ENCODE results near the gene CD7. TPM values are rescaled to one million over a fixed set of nuclear protein-coding genes. Genes with fewer than 3 reads are reported as not detected.

The CD7 gene
- total RNA-seq, 1 experiment from 2014 or later, result not detected

DNA sequence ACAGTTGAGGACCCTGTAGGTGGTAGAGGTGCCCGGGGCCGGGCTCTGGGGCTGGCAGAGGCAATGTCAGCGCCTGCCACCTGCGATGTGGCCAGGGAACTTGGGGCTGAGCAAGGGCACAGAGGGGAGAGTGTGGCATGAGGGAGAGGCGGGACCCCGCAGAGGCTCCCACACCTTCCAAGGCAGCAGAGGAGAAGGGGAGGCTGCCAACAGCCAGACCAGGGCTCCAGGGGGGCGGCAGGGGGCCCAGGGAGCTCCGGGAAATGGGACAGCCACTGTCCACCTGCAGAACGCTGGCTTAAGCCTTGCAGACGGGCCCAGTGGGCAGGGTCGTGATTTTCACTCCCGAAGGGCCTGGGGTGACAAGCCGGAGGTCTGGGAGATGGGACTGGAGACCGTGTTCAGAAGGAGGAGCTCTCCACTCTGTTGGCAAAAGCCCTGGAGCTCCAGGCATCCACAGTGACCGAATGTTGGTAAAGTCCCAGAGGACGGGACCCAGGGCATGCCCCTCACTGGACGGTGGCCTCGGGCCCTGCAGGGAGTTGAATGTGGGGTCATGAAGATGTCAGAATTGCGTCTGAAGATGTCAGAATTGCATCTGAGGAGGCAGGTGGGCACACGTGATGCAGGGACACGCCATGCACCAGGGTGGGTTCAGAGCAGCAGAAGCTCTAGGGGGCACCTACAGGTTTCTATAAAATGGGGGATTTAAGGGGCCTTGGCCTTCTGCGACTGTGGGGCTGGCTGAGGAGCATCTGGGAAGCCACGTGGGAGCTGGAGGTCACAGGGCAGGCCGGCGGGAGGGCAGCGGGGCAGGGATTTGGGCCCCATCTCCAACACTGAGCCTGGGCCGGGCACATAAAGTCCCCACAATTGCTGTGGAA is 18.6 kb downstream of the CD7 start:
- no peak for DNase-seq (ENCODE audit: low spot score)

DNA sequence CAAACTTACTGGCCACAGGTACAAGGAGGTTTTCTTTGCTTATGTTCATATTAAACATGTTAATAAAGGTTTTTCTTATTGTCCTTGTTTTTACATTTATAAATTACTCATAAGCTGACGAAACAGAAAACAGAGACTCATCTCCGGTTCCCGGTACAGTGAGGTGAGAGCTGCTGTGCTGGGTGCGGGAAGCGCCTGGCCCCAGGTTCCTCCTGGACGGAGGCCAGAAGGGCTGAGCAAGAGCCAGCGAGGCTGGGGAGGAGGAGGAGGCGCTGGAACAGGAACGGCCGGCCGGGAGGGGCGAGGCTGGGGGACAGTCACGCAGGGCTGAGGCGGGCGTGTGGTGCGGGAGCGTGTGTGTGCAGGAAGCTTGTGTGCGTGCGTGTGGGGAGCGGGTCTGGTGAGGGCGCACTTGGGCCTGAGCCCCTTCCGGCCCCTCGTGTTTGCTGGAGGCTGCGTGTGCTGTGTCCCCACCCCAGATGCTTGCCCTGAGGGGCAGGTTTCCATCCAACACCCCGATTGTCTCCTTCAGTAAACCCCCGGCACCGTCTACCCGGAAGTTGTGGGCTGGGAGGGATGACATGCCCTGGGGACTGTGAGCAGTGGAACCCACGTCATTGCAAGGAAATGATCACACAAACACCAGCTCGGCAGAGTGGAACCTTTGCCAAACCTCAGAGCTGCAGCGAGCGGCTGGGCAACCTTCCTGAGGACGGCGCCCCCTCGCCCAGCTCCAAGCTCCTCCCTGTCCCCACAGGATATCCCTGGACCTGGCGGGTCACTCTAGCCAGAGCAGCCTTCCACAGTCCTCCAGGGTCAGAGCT is 19.5 kb downstream of the CD7 start:
- peak; percentile 95 for DNase-seq (ENCODE audit: low spot score)

DNA sequence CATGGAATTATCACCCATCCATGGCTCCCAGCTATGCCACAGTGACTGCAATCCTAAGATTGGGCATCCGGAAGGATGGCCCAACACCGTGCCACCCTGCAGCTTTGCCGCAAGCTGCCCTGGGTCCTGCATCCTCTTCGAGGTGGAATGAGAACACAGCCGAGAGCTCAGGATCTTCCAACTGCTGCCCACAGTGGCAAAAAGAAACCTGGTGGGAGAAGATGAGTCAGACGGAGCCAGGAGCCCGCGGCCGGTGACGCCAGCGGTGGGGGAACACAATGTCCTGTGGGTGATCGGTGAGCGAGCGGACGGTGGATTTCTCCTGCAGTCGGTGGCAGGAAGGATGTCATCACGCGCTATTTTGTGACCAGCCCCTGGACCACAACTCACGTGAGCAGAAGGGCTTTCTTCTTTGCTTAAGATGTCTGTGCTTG is 20.1 kb downstream of the CD7 start:
- DNase-seq (ENCODE audit: low spot score), result peak; percentile 92

DNA sequence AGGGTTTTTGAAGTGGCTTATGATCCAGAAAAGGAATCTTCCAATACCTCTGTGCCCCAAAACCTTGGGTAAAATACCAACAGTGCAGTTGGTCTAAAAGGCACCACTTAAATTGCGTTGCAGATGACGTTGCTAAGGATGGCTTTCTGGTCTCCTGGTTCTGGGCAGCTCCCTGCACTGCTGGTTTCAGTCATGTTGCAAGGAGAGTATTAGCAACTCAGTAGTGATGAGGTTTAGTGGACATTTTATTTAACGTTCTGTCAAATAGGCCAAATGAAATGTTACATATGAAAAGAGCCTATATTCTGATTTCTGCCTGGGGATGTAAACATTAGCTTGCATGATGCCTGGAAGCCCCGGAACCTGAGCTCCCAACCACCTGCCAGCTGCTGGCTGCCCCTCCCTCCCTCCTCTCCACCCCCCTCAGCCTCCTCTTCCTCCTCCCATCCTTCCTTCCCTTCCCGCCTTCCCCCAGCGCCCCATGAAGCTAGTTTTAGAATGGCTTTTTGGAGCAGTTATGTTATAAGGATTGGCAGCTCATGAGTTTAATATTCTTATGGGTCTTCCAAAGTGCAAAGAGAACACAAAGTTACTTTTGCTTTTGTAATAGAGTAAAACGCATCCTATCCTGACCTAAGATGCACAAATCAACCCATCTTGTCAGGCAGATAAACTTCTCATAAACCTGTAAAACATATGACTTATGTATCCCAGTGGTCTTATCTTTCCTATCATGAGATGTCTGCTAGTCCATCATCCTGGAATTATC is 20.7 kb downstream of the CD7 start:
- peak; percentile 40 for DNase-seq (ENCODE audit: low spot score)

- DNase-seq (ENCODE audit: low spot score), result no peak
Observed at GRCh38 chr17:82295472-82295814, 22.0 kb downstream of the CD7 start.

DNA sequence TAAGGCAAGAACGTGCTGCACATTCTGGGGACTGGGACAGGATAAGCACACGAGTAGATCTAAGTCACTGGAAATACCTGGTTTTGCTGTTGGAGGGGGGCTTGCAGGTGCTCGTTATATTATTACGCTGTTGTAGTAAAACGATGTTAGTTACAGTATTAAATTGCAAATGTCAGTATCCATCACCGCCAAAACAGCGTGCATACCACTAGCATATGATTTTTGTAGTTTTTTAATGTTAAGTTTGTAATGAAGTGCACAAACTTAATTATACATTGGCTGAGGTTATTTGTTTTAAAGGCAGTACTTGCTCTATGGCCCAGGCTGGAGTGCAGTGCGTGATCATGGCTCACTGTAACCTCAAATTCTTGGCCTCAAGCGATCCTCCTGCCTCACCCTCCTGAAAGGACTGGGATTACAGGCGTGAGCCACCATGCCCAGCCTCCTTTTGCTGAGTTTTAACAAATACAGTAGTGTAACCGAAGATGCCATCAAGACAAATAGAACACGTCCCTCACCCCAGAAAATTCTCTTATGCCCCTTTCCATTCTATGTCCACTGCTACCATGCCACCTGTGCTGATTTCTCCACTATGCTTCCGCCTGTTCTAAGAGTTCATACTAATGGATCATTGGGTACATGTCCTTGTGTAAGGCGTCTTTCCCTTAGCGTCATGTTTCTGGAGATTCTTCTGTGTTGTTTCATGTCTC is 23.2 kb downstream of the CD7 start:
- DNase-seq (ENCODE audit: low spot score), result no peak

DNA sequence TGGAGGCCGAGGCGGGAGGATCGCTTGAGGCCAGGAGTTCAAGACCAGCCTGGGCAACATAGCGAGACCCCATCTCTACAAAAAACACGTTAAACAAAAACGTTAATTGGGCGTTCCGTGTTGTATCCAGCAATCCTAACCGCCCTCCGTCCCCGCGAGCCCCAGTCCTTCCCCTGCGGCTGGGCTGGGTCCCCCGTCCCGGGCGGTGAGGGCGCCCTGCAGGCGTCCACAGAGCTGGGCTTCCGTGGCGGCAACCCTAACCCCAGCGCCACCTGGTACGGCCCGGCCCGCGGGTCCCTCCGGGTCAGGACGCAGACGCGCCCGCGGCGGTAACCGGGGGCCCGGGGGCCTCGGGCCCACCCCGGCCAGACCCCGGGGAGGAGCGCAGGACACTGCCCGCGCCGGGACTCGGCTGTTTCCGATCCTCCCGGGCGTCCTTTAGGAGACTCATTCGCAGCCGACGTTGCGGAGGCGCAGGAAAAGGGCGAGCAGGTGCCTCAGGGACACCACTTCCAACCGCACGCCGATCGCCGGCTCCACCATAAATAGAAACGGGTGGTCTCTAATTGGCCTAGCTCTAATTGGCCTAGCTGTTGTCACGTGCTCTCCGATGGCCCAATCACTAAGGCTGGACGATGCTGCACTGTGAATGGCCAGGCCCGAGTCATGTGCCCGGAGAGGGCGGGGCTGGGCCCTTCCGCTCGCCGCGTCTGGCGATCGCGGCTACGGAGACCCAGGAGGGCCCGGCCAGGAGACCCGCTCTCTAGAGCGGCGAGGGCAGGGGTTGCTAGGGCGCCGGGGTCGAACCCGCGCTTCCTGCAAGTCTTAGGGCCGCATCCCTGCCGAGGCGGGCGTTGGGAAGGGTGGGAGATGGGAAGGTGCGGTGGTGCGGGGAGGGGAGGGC is 24.9 kb downstream of the CD7 start:
- peak; percentile 99 for DNase-seq (ENCODE audit: low spot score)

GRCh38 chr17:82291582-82292250 is 25.7 kb downstream of the CD7 start:
- DNase-seq (ENCODE audit: low spot score), result no peak

DNA sequence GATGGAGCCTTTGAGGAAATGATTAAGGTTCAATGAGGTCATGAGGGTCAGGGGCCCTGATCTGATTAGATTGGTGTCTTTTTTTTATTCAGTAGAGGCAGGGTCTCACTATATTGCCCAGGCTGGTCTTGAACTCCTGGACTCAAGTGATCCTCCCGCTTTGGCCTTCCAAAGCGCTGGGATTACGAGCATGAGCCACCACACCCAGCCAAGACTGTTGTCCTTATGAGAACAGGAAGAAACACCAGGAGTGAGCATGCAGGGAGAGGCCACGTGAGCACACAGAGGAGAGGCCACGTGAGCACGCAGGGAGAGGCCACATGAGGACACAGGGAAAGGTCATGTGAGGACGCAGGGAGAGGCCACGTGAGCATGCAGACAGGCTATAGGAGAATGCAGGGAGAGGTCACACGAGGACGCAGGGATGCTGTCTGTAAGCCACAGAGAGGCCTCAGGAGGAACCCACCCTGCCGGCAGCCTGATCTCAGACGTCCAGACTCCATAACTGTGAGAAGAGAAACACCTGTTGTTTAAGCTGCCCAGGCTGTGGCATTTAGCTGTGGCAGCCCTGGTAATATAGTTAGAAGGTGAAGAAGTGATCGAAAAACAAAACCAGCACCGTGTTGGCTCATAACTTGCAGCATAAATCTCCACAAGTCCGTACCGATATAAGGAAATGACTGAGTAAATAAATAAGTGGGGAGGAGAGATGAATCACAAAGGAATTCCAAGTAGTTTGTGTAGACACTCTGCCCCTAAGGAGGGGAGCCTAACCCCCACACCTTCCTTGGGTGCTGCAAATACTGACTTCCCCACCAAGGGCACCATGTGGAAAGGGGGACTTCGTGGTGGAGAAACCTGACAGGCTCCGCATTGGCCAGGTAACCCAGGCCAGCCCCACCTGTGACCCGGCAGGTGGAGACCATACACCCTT is 29.3 kb downstream of the CD7 start:
- DNase-seq (ENCODE audit: low spot score), result peak; percentile 97

- DNase-seq (ENCODE audit: low spot score), result no peak
Observed at GRCh38 chr17:82287013-82287867, 30.2 kb downstream of the CD7 start.

- DNase-seq (ENCODE audit: low spot score), result no peak
Observed at GRCh38 chr17:82285141-82285540, 32.3 kb downstream of the CD7 start.

GRCh38 chr17:82283208-82283749 is 34.1 kb downstream of the CD7 start:
- DNase-seq (ENCODE audit: low spot score), result peak; percentile 98

GRCh38 chr17:82282239-82283207 is 34.9 kb downstream of the CD7 start:
- no peak for DNase-seq (ENCODE audit: low spot score)

- peak; percentile 89 for DNase-seq (ENCODE audit: low spot score)
Observed at GRCh38 chr17:82281502-82282238, 35.7 kb downstream of the CD7 start.

- no peak for DNase-seq (ENCODE audit: low spot score)
Observed at GRCh38 chr17:82281076-82281475, 36.3 kb downstream of the CD7 start.

GRCh38 chr17:82280537-82280936 is 36.9 kb downstream of the CD7 start:
- DNase-seq (ENCODE audit: low spot score), result no peak
